ENCODE results near the gene BLTP2.

BLTP2 gene

DNA sequence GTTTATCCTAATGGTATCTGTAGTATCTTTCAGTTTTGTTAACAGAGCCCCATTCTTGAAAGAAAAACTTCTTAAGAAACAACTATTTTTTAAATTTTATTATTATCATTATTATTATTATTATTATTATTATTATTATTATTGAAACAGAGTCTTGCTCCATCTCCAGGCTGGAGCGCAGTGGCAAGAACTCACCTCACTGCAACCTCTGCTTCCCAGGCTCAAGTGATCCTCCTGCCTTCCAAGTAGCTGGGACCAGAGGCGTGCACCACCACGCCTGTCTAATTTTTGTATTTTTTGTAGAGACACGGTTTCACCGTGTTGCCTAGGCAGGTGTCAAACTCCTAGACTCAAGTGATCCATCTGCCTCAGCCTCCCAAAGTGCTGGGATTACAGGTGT is 40.4 kb upstream of the BLTP2 start:
- Histone ChIP-seq H3K9me3 (no peaks in the 10 kb centered on the region), H3K27me3 (no peaks in the 10 kb centered on the region), H3K4me1 (no peaks in the 10 kb centered on the region), H3K27ac (no peak overlapping the region), H3K36me3 (peaks cover 96 to 100% (median 99%) of the 10 kb centered on the region in 3 donors), H3K4me3 (no peak overlapping the region)
- no peak for DNase-seq
- TF ChIP-seq, protein P1, sequence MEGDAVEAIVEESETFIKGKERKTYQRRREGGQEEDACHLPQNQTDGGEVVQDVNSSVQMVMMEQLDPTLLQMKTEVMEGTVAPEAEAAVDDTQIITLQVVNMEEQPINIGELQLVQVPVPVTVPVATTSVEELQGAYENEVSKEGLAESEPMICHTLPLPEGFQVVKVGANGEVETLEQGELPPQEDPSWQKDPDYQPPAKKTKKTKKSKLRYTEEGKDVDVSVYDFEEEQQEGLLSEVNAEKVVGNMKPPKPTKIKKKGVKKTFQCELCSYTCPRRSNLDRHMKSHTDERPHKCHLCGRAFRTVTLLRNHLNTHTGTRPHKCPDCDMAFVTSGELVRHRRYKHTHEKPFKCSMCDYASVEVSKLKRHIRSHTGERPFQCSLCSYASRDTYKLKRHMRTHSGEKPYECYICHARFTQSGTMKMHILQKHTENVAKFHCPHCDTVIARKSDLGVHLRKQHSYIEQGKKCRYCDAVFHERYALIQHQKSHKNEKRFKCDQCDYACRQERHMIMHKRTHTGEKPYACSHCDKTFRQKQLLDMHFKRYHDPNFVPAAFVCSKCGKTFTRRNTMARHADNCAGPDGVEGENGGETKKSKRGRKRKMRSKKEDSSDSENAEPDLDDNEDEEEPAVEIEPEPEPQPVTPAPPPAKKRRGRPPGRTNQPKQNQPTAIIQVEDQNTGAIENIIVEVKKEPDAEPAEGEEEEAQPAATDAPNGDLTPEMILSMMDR (IDR thresholded peaks at IDR 0.05): no peak
- intact Hi-C loops (cut with DNase I; ENCODE audit: low total_unique reads): no loop called here

DNA sequence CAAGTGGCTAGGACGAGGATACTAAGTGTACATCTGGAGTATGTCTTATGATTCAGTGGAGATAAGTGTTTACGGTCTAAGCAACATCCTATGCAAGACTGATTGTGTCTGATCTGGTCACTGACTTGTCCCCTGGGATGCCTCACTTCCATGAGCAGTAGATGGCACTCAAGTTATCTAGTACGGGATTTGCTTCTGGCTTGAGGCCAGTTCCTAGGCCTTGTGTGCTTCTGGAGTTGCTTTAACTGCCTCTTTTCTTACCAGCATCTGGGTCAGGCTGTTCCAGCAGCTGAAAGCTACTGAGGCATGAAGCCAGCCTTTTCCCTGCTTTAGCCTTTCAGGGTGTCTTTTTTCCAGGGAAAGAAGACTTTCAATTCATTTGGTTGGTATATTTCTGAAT is 40.0 kb upstream of the BLTP2 start:
- no peak overlapping the region for H3K4me3 ChIP-seq
- intact Hi-C loops (cut with DNase I; ENCODE audit: low total_unique reads): no loop called here
- TF ChIP-seq, protein P1 (IDR thresholded peaks at IDR 0.05): no peak
- no peak for DNase-seq
- H3K27ac ChIP-seq: no peak overlapping the region
- no peaks in the 10 kb centered on the region for H3K27me3 ChIP-seq
- H3K9me3 ChIP-seq: no peaks in the 10 kb centered on the region
- no peaks in the 10 kb centered on the region for H3K4me1 ChIP-seq
- H3K36me3 ChIP-seq: peaks cover 96 to 100% (median 99%) of the 10 kb centered on the region in 3 donors

DNA sequence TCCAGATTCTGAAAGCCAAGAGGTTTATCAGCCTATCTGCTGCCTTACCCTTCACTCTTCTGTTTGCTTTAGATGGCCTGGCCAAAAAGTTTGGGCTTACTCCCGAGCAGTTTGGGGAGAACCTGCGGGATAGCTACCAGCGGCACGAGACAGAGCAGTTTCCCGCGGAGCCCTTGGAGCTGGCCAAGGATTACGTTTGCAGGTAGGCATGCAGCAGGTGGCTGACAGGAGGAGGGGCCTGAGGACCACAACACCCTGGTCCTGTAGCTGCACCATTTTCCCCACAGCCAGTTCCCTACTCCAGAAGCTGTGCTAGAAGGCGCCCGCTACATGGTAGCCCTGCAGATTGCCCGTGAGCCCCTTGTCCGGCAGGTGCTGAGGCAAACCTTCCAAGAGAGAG is 37.7 kb upstream of the BLTP2 start:
- Histone ChIP-seq H3K36me3 (peaks cover 96 to 100% (median 99%) of the 10 kb centered on the region in 3 donors), H3K27me3 (no peaks in the 10 kb centered on the region), H3K4me3 (no peak overlapping the region), H3K9me3 (no peaks in the 10 kb centered on the region), H3K27ac (no peak overlapping the region), H3K4me1 (no peaks in the 10 kb centered on the region)
- DNase-seq: no peak
- intact Hi-C loops (cut with DNase I; ENCODE audit: low total_unique reads): no loop called here
- TF ChIP-seq, protein P1 (IDR thresholded peaks at IDR 0.05): no peak

DNA sequence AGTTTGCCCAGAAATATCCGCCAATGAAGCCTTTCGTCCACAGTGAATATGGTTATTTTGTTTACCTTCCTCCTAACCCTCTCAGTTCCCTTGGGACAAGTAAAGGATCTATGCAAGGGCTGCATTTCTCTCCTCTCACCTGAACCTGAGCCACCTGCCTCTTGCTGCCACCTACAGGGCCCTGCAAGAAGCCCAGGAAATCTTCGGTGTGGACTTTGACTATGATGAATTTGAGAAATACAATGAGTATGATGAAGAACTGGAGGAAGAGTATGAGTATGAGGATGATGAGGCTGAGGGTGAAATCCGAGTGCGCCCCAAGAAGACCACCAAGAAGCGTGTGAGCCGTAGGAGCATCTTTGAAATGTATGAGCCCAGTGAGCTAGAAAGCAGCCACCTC is 31.0 kb upstream of the BLTP2 start:
- no peak overlapping the region for H3K27ac ChIP-seq
- no peak overlapping the region for H3K4me3 ChIP-seq
- TF ChIP-seq, protein P1 (IDR thresholded peaks at IDR 0.05): no peak
- no peaks in the 10 kb centered on the region for H3K27me3 ChIP-seq
- H3K9me3 ChIP-seq: no peaks in the 10 kb centered on the region
- no peaks in the 10 kb centered on the region for H3K4me1 ChIP-seq
- no peak for DNase-seq
- intact Hi-C loops (cut with DNase I; ENCODE audit: low total_unique reads): no loop called here
- peaks cover 96 to 100% (median 97%) of the 10 kb centered on the region in 3 donors for H3K36me3 ChIP-seq

DNA sequence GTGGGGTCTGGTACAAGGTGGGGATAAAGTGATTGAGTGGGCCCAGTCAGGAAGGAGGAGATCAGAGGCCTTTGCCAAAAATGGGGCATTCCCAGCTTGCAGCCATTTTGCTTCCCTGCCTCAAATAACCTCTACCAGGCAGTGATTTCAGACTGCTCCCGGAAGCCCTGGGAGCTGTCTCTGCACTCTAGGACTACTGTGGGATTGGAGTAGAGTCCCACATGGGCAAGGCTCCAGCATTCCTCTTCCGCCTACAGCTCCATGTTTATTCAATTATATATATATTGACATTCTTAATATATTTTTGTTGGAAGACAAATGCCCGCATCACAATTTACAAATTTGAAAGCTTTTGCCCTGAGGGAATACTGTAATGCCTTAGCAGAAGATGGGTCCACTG is 30.5 kb upstream of the BLTP2 start:
- H3K4me3 ChIP-seq: no peak overlapping the region
- TF ChIP-seq, protein P1 (IDR thresholded peaks at IDR 0.05): no peak
- H3K4me1 ChIP-seq: no peaks in the 10 kb centered on the region
- intact Hi-C loops (cut with DNase I; ENCODE audit: low total_unique reads): no loop called here
- H3K9me3 ChIP-seq: no peaks in the 10 kb centered on the region
- no peak overlapping the region for H3K27ac ChIP-seq
- H3K36me3 ChIP-seq: peaks cover 96 to 100% (median 97%) of the 10 kb centered on the region in 3 donors
- no peak for DNase-seq
- no peaks in the 10 kb centered on the region for H3K27me3 ChIP-seq

GRCh38 chr17:28669918-28670317 is 25.0 kb upstream of the BLTP2 start:
- peaks cover 51 to 79% (median 59%) of the 10 kb centered on the region in 3 donors for H3K36me3 ChIP-seq
- DNase-seq: no peak
- H3K27me3 ChIP-seq: no peaks in the 10 kb centered on the region
- TF ChIP-seq, protein P1 (IDR thresholded peaks at IDR 0.05): no peak
- peaks cover 0 to 19% (median 3%) of the 10 kb centered on the region in 4 donors for H3K4me1 ChIP-seq
- H3K4me3 ChIP-seq: no peak overlapping the region
- H3K27ac ChIP-seq: no peak overlapping the region
- intact Hi-C loops (cut with DNase I; ENCODE audit: low total_unique reads): no loop called here
- no peaks in the 10 kb centered on the region for H3K9me3 ChIP-seq
